ENCODE results near the gene PPM1J.

PPM1J gene

DNA sequence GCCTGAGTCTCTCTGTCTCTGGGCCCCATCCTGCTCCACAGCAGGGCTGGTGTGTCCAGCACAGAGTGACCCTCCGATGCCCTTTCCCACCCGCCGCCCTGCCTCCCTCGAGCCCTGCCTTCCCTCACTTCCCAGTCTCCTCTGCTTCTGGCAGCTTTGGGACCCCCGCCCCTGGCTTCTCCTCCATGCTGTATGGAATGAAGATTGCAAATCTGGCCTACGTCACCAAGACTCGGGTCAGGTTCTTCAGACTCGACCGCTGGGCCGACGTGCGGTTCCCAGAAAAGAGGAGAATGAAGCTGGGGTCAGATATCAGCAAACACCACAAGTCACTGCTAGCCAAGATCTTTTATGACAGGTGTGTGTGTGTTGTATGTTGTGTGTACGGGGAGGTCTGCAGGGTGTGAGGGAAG, 26.3 kb downstream of the PPM1J start:
- no peak overlapping the region for H3K27ac ChIP-seq (ENCODE audit: poor library complexity, severe bottlenecking)
- H3K4me1 ChIP-seq (ENCODE audit: insufficient read depth, poor library complexity, severe bottlenecking) = peaks cover 15% of the 10 kb centered on the region
- H3K36me3 ChIP-seq (ENCODE audit: low read depth) = peaks cover 57% of the 10 kb centered on the region
- H3K9me3 ChIP-seq (ENCODE audit: severe bottlenecking) = no peaks in the 10 kb centered on the region
- TF ChIP-seq, protein P1, sequence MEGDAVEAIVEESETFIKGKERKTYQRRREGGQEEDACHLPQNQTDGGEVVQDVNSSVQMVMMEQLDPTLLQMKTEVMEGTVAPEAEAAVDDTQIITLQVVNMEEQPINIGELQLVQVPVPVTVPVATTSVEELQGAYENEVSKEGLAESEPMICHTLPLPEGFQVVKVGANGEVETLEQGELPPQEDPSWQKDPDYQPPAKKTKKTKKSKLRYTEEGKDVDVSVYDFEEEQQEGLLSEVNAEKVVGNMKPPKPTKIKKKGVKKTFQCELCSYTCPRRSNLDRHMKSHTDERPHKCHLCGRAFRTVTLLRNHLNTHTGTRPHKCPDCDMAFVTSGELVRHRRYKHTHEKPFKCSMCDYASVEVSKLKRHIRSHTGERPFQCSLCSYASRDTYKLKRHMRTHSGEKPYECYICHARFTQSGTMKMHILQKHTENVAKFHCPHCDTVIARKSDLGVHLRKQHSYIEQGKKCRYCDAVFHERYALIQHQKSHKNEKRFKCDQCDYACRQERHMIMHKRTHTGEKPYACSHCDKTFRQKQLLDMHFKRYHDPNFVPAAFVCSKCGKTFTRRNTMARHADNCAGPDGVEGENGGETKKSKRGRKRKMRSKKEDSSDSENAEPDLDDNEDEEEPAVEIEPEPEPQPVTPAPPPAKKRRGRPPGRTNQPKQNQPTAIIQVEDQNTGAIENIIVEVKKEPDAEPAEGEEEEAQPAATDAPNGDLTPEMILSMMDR (IDR thresholded peaks at IDR 0.05; ENCODE audit: poor library complexity, severe bottlenecking) = no peak
- no peak overlapping the region for H3K4me3 ChIP-seq (ENCODE audit: severe bottlenecking)
- ATAC-seq (ENCODE audit: low read depth) (no peak), DNase-seq (ENCODE audit: low spot score) (no peak)
- no peaks in the 10 kb centered on the region for H3K27me3 ChIP-seq (ENCODE audit: insufficient read depth, poor library complexity, severe bottlenecking)

DNA sequence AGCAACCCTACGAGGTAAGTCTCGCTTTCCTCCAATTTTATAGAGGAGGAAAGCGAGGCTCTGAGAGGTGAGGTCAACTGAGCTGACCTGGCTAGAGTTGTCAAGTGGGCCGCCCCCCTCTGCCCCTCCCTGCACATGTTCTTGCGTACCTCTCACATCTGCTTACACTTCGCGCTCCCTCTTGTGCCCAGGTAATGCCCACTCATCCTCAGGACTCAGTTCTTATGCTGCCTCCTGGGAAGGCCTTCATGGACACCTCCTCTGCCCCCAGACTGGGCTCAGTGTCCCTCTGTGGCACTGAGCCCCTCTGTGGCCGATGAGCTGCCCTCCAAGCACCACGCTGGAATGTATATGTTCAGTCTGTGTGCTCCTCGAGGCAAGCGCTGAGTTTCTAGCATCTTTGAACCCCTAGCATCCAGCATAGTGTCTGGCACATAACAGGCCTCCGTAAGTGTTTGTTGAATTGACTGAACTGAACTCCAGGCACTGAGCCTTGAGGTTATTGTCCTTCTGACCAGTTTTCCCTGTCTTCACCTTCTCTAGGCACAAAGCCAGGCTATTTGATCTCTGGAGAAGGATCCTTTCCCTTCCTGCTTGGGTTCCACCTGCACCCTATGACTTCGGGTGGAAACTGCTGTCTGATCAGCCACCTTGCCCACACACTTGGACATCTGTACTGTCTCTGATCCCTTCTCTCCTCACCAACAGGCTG, 27.2 kb downstream of the PPM1J start:
- Histone ChIP-seq H3K4me1 (ENCODE audit: insufficient read depth, poor library complexity, severe bottlenecking) (peaks cover 15% of the 10 kb centered on the region), H3K4me3 (ENCODE audit: severe bottlenecking) (no peak overlapping the region), H3K36me3 (ENCODE audit: low read depth) (peaks cover 56% of the 10 kb centered on the region), H3K27me3 (ENCODE audit: insufficient read depth, poor library complexity, severe bottlenecking) (no peaks in the 10 kb centered on the region), H3K27ac (ENCODE audit: poor library complexity, severe bottlenecking) (peak overlapping the region; percentile 60), H3K9me3 (ENCODE audit: severe bottlenecking) (no peaks in the 10 kb centered on the region)
- DNase-seq (ENCODE audit: low spot score) = no peak
- TF ChIP-seq, protein P1 (IDR thresholded peaks at IDR 0.05; ENCODE audit: poor library complexity, severe bottlenecking) = no peak
- ATAC-seq (ENCODE audit: low read depth) = no peak

DNA sequence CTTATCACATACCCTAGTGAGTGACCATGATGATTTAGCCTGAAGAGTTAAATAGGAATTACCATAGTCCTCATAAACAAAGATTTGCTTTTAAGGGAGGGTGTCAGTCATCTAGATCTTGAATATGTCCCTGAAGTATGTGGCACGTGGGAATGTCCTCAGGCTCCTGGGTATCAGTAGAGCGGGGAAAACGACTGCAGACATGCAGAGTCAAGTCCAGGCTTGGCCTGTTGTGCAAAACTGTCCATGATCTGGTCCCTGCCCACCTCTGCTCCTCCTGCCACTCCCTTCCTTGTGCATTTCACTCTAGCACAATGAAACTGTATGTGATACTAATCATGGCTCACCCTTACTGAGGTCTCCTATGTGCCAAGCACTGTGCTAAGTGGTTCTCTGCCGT, 27.8 kb downstream of the PPM1J start:
- no peak overlapping the region for H3K4me3 ChIP-seq (ENCODE audit: severe bottlenecking)
- TF ChIP-seq, protein P1 (IDR thresholded peaks at IDR 0.05; ENCODE audit: poor library complexity, severe bottlenecking) = no peak

DNA sequence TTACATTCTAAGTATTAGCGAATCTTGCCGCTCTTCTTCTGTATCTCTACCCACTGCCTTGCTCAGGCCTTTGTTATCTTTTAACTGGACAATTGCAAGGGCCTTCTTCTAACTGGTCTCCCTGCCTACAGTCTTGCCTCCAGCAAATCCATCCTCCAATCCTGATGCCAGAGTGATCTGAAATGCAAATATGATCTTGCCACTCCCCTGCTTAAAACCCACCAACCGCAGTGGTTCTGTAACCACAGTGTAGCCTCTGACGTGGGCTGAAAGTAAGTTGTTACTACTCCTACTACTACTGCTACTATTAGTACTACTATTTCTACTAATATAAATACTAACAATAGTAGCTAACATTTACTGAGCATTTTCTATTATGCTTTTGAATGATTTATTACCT, 28.3 kb downstream of the PPM1J start:
- peaks cover 15% of the 10 kb centered on the region for H3K4me1 ChIP-seq (ENCODE audit: insufficient read depth, poor library complexity, severe bottlenecking)
- no peaks in the 10 kb centered on the region for H3K9me3 ChIP-seq (ENCODE audit: severe bottlenecking)
- DNase-seq (ENCODE audit: low spot score) (no peak), ATAC-seq (ENCODE audit: low read depth) (0 out of 3 replicates have a peak, but pooled peaks have one; percentile 11)
- H3K27me3 ChIP-seq (ENCODE audit: insufficient read depth, poor library complexity, severe bottlenecking) = no peaks in the 10 kb centered on the region
- no peak overlapping the region for H3K4me3 ChIP-seq (ENCODE audit: severe bottlenecking)
- TF ChIP-seq, protein P1 (IDR thresholded peaks at IDR 0.05; ENCODE audit: poor library complexity, severe bottlenecking) = no peak
- H3K36me3 ChIP-seq (ENCODE audit: low read depth) = peaks cover 45% of the 10 kb centered on the region
- H3K27ac ChIP-seq (ENCODE audit: poor library complexity, severe bottlenecking) = peak overlapping the region; percentile 60

More for the DNA sequence above, 27.8 kb downstream of the PPM1J start:
- H3K27ac ChIP-seq (ENCODE audit: poor library complexity, severe bottlenecking) = peak overlapping the region; percentile 60
- ATAC-seq (ENCODE audit: low read depth) = peak; percentile 90
- H3K4me1 ChIP-seq (ENCODE audit: insufficient read depth, poor library complexity, severe bottlenecking) = peaks cover 15% of the 10 kb centered on the region
- H3K27me3 ChIP-seq (ENCODE audit: insufficient read depth, poor library complexity, severe bottlenecking) = no peaks in the 10 kb centered on the region
- peaks cover 50% of the 10 kb centered on the region for H3K36me3 ChIP-seq (ENCODE audit: low read depth)
- DNase-seq (ENCODE audit: low spot score) = peak; percentile 87
- no peaks in the 10 kb centered on the region for H3K9me3 ChIP-seq (ENCODE audit: severe bottlenecking)

DNA sequence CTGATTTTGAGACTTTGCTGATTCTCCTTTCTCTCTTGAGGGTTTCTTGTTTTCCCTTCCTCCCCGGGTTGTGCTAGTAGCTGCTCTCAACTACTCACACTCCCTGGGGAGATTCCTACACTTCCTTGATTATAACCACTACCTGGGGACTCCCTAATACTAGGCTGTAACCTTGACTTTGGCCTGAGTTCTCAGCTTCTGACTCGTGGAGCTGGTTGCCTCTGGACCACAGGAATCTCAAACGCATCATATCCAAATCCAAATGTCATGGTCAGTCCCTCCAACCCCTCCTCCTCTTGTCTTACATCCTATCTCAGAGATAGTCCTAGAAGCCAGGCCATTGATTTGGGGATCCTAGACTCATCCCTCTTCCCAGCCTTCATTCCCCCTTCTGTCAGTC, 28.7 kb downstream of the PPM1J start:
- TF ChIP-seq, protein P1 (IDR thresholded peaks at IDR 0.05; ENCODE audit: poor library complexity, severe bottlenecking) = no peak
- Histone ChIP-seq H3K27ac (ENCODE audit: poor library complexity, severe bottlenecking) (peak overlapping the region; percentile 60), H3K4me1 (ENCODE audit: insufficient read depth, poor library complexity, severe bottlenecking) (peaks cover 15% of the 10 kb centered on the region), H3K36me3 (ENCODE audit: low read depth) (peaks cover 41% of the 10 kb centered on the region), H3K9me3 (ENCODE audit: severe bottlenecking) (no peaks in the 10 kb centered on the region), H3K4me3 (ENCODE audit: severe bottlenecking) (no peak overlapping the region), H3K27me3 (ENCODE audit: insufficient read depth, poor library complexity, severe bottlenecking) (no peaks in the 10 kb centered on the region)
- DNase-seq (ENCODE audit: low spot score) = no peak
- ATAC-seq (ENCODE audit: low read depth) = no peak; the same call in 2 of the 3 replicates
